HEK293 (cell line): ENCODE data around the gene TMEM185B.

ENCODE experiments used
- CTCF ChIA-PET: fragments of 350-600 bp; formaldehyde crosslinking; extraction: SDS; loops from one replicate; lab custom pipeline; 2021; ENCODE audit warnings: antibody characterized with exemption; lab: Yijun Ruan, JAX
- POLR2A ChIA-PET: fragments of 300-600 bp; formaldehyde crosslinking; extraction: SDS; loops from one replicate; lab custom pipeline; 2020; ENCODE audit warnings: antibody characterized with exemption, inconsistent platforms; lab: Yijun Ruan, JAX
- H3K27ac ChIP-seq: fragments of 200-500 bp; sonication (Bioruptor generic); 2 replicates; pipeline ENCODE4 v1.5.1; 2014; ENCODE audit warnings: low read depth, low read length, control low read depth, inconsistent platforms; ENCODE audit errors: extremely low read depth
- H3K36me3 ChIP-seq, 2 experiments: fragments of 200-500 bp in 1 of 2; sonication (Bioruptor generic) in 1 of 2; 1 replicate in 1 of 2; 2 replicates in 1 of 2; pipeline ENCODE4 v1.5.1; 2014 to 2017; ENCODE audit warnings: inconsistent platforms in 2 of 2, low read length in 2 of 2; ENCODE audit not compliant: control insufficient read depth in 2 of 2, insufficient read depth in 1 of 2
- H3K4me1 ChIP-seq: fragments of 200-500 bp; sonication (Bioruptor generic); 2 replicates; pipeline ENCODE4 v1.5.1; 2014; ENCODE audit warnings: mild to moderate bottlenecking, low read length, inconsistent platforms; ENCODE audit not compliant: control insufficient read depth, insufficient read depth
- H3K4me3 ChIP-seq: 2 replicates; pipeline ENCODE4 v1.5.1; 2011; ENCODE audit warnings: low read depth, mild to moderate bottlenecking, control low read depth, low read length, moderate library complexity
- H3K9me3 ChIP-seq: fragments of 200-500 bp; sonication (Bioruptor generic); 2 replicates; pipeline ENCODE4 v1.5.1; 2014; ENCODE audit warnings: low read depth, low read length, inconsistent platforms; ENCODE audit not compliant: control insufficient read depth, insufficient read depth
- KLF17 ChIP-seq: fragments of 450-650 bp; formaldehyde crosslinking; IDR thresholded peaks from 2 replicates; pipeline ENCODE4 v1.5.1; 2016; ENCODE audit warnings: missing biosample characterization, missing genetic modification characterization
- REST ChIP-seq: fragments of 450-650 bp; formaldehyde crosslinking; IDR thresholded peaks from 2 replicates; pipeline ENCODE4 v1.5.1; 2016; ENCODE audit warnings: missing biosample characterization, missing genetic modification characterization
- SP2 ChIP-seq: fragments of 450-650 bp; formaldehyde crosslinking; IDR thresholded peaks from 2 replicates; pipeline ENCODE4 v1.5.1; 2016; ENCODE audit warnings: missing biosample characterization, missing genetic modification characterization
- TRIM28 ChIP-seq: IDR thresholded peaks from 2 replicates; pipeline ENCODE4 v1.6.1; 2011; ENCODE audit warnings: low read length, control low read depth, borderline replicate concordance
- ZBTB8A ChIP-seq: fragments of 450-650 bp; formaldehyde crosslinking; IDR thresholded peaks from 2 replicates; pipeline ENCODE4 v1.5.1; 2016; ENCODE audit warnings: missing biosample characterization, missing genetic modification characterization
- ZNF10 ChIP-seq: fragments of 450-650 bp; formaldehyde crosslinking; IDR thresholded peaks from 2 replicates; pipeline ENCODE4 v1.5.1; 2017; ENCODE audit warnings: missing biosample characterization, missing genetic modification characterization
- ZNF26 ChIP-seq: fragments of 450-650 bp; formaldehyde crosslinking; IDR thresholded peaks from 2 replicates; pipeline ENCODE4 v1.5.1; 2016; ENCODE audit warnings: missing biosample characterization, missing genetic modification characterization
- ZNF335 ChIP-seq: fragments of 450-650 bp; formaldehyde crosslinking; conservative IDR thresholded peaks from 2 replicates; pipeline ENCODE4 v1.5.1; 2016; ENCODE audit warnings: missing biosample characterization, missing genetic modification characterization
- ZNF341 ChIP-seq: fragments of 450-650 bp; formaldehyde crosslinking; IDR thresholded peaks from 2 replicates; pipeline ENCODE4; 2016; ENCODE audit warnings: low read depth, missing biosample characterization, missing genetic modification characterization
- ZNF366 ChIP-seq: fragments of 450-650 bp; formaldehyde crosslinking; conservative IDR thresholded peaks from 2 replicates; pipeline ENCODE4 v1.5.1; 2016; ENCODE audit warnings: missing biosample characterization, missing genetic modification characterization
- ZNF391 ChIP-seq: fragments of 450-650 bp; formaldehyde crosslinking; IDR thresholded peaks from 2 replicates; pipeline ENCODE4 v1.5.1; 2016; ENCODE audit warnings: low read depth, missing biosample characterization, missing genetic modification characterization, borderline replicate concordance
- ZNF629 ChIP-seq: fragments of 450-650 bp; formaldehyde crosslinking; IDR thresholded peaks from 2 replicates; pipeline ENCODE4 v1.5.1; 2017; ENCODE audit warnings: missing biosample characterization, missing genetic modification characterization
- TF ChIP-seq, protein P1 (sequence below): fragments of 450-650 bp; formaldehyde crosslinking; IDR thresholded peaks from 2 replicates; pipeline ENCODE4 v1.5.1; 2016; ENCODE audit warnings: missing biosample characterization, missing genetic modification characterization

TMEM185B gene

GRCh38 chr2:120224735-120225548, 1.7 kb upstream of the TMEM185B start (continued):
- TF ChIP-seq ZNF26 (tag by site-specific recombination) (no peak), ZBTB8A (tag by site-specific recombination) (no peak), ZNF366 (no peak), ZNF391 (no peak), ZNF10 (tag by site-specific recombination) (no peak), ZNF335 (tag by site-specific recombination) (no peak), ZNF341 (tag by site-specific recombination) (no peak), KLF17 (tag by site-specific recombination) (no peak), SP2 (tag by site-specific recombination) (no peak), TRIM28 (no peak)
- TF ChIP-seq, protein P1, sequence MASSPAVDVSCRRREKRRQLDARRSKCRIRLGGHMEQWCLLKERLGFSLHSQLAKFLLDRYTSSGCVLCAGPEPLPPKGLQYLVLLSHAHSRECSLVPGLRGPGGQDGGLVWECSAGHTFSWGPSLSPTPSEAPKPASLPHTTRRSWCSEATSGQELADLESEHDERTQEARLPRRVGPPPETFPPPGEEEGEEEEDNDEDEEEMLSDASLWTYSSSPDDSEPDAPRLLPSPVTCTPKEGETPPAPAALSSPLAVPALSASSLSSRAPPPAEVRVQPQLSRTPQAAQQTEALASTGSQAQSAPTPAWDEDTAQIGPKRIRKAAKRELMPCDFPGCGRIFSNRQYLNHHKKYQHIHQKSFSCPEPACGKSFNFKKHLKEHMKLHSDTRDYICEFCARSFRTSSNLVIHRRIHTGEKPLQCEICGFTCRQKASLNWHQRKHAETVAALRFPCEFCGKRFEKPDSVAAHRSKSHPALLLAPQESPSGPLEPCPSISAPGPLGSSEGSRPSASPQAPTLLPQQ (tag by site-specific recombination): no peak

- Histone ChIP-seq H3K36me3 (peaks cover 0 to 23% of the 10 kb centered on the region in 2 experiments; a peak in 1 of 3 replicates), H3K4me1 (no peaks in the 10 kb centered on the region), H3K9me3 (no peaks in the 10 kb centered on the region), H3K4me3 (no peak overlapping the region), H3K27ac (no peak overlapping the region)
- 0 out of 2 replicates have a peak, but pooled peaks have one; percentile 12 for TF ChIP-seq REST (tag by site-specific recombination)
- TF ChIP-seq ZNF629 (tag by site-specific recombination): no peak
- CTCF ChIA-PET: no interaction called here
- POLR2A ChIA-PET: interaction anchor here (1.4 kb wide), 1 partner anchor 28 kb away, joined by 4 read pairs; the partner anchor contains the start of gene RALB
These were observed 1.1 kb upstream of the TMEM185B start for GRCh38 chr2:120224256-120224655.
